ENCODE results near the gene BIRC6.

GRCh38 chr2:32558492-32558891 lies 201.7 kb downstream of the BIRC6 start:
- TF ChIP-seq POLR2A (IDR thresholded peaks at IDR 0.05) (no peak), CTCF (IDR thresholded peaks at IDR 0.05) (no peak)

Measured in adrenal gland (tissue), 5 donors.